HG03565 (cell line): ENCODE data around the gene RBMY1A1.
"Not testable (repeated sequence)": the region's sequence is repeated elsewhere in the genome, so short reads cannot be mapped to it uniquely, and the experiment has no call there.

Source experiments
- ATAC-seq: cut with Tn5 transposase; IDR thresholded peaks from one replicate; pipeline ENCODE4 v1.9.1; 2021; ENCODE audit warnings: mild to moderate bottlenecking, moderate library complexity; ENCODE audit not compliant: unreplicated experiment

RBMY1A1 gene

DNA sequence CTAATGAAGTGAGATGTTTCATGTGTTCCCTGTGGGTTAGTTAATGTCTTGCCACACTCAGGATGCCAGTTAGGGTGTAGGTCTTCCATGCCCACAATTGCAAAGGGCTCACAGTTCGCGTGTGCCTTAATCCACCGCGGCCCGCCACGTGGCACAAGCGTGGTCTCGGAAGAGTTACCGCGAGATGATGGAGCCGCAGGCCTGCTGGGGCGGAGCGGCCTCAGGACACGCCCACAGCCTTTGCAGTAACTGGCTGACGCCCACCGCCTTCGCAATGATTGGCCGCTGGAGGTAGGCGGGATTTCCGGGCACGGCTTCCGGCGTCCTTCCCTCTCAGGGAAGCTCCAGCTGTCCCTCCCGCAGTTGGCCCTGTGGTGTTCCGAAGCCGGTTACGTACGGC is at the start of gene RBMY1A1:
Gene RBMY1A1 (plus strand): TSS at position 301 of the 400 bp plus-strand sequence. CDS start 2,013 bp downstream, outside the sequence.
- not testable (repeated sequence) for ATAC-seq

DNA sequence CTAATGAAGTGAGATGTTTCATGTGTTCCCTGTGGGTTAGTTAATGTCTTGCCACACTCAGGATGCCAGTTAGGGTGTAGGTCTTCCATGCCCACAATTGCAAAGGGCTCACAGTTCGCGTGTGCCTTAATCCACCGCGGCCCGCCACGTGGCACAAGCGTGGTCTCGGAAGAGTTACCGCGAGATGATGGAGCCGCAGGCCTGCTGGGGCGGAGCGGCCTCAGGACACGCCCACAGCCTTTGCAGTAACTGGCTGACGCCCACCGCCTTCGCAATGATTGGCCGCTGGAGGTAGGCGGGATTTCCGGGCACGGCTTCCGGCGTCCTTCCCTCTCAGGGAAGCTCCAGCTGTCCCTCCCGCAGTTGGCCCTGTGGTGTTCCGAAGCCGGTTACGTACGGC is 23.6 kb upstream of the RBMY1A1 start, which contains the start of gene RBMY1B:
Gene RBMY1B (plus strand): TSS at position 301 of the 400 bp plus-strand sequence. CDS start 2,013 bp downstream, outside the sequence.
- not testable (repeated sequence) for ATAC-seq

DNA sequence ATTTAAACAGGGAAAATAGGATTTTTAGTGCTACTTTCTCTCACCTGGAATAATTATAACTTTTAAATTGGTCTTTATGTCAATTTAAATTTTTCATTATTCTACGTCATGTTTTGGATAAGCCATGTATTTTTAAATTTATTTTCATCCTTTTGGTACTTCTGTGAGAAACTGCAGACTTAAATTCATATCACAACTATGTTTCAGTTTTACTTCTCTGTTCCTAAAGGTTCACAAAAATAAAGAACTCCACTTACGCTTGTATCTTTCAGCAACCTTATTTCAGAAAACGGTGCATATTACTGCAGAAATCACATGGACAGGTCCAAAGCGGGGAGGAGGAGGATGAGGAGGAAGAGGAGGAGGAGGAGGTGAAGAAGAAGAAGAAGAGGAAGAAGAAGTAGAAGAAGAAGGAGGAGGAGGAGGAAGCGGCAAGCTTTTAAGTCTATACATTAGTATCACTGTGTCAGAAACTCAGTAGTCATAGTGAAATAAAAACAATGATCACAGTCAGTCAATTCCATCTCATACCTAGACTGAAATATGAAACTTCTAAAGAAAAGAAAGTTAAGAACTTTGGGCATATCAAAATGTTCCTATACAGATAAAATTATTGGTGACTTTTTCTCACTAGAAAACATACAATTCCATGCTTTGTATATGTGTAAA is 24.8 kb downstream of the RBMY1A1 start:
- peak; percentile 84 for ATAC-seq

DNA sequence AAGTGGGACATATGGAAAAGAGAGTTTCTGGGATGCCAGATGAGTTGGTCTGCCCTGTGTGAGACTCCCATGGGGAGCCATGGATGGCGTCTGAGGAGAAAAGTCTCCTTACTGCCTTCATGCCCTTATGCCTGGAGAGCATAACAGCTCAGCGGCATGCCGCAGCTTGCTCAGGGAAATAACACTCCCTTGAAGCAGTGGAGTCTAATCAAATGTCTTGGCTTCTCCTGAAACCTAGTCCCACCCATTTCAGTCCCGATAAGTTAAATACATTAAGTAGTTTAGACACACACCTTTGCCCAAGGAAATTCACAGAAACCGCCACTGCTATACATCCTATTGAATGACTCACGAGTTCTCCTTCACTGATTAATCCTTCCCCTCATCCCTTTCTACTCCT is 50.8 kb downstream of the RBMY1A1 start:
- ATAC-seq: no peak

DNA sequence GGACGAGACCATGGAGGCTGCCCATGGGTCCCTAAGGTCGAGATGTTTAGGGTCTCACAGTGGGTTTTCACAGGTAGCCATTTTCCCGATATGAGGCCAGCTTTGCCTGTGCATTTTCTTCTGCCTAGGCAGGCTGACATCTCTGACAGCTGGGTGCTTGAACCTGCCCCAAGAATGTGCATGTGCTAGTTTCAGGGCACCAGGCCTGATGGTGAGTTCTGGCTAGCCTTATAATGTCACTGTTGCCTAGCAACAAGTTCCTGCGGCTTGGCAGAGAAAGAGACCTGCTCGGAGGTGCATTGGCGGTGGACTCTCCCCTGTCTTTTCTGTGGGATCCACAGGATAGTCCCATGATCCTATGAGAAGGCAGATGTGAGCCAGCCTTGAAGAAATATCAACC is 51.8 kb downstream of the RBMY1A1 start:
- ATAC-seq: not testable (repeated sequence)

DNA sequence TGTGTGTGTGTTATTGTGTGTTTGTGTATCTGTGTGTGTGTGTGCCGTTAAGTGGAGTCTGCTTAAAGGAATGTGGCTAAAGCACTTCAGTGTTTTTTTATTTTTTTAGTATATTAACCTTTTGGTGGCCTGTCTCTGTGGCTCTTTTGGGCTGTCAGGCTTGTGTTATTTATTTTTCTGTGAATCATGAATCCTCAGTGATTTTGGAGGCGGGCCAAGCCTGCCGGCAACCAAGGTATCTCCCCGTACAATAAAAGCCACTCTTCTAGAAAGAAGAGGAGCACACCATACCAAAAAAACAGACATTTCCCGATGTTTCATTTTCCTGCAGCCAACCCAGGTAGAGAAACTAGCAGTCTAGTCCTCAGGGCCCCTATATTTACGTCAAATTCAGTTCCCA is 57.4 kb downstream of the RBMY1A1 start:
- no peak for ATAC-seq

DNA sequence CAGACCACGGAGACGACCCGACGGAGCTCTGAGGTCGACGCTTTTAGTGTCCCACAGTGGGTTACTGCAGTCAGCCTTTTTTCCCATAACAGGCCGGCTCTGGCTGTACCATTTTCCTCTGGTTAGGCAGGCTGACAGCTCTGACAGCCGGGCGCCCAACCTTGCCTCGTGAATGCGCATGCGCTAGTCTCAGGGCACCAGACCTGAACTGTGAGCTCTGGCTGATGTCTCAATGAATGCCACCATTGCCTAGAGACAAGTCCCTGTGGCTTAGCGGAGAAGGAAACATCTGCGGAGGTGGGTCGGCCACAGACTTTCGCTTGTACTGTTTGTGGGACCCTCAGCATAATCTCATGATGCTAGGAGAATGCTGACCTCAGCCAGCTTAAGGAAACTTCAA is 61.6 kb downstream of the RBMY1A1 start:
- not testable (repeated sequence) for ATAC-seq
